H1 (cell line): ENCODE measurements around the gene RNF114. TPM values are rescaled to one million over a fixed set of nuclear protein-coding genes. Genes with fewer than 3 reads are reported as not detected.

Experiments used
- ATF3 ChIP-seq: IDR thresholded peaks from 2 replicates; pipeline ENCODE4 v1.6.1; 2011; ENCODE audit warnings: low read depth, mild to moderate bottlenecking, low read length; ENCODE audit not compliant: insufficient read depth
- CTBP2 ChIP-seq: IDR thresholded peaks from 2 replicates; pipeline ENCODE4 v1.7.0; 2011; ENCODE audit warnings: borderline replicate concordance, mild to moderate bottlenecking, moderate library complexity, mixed read lengths, low read length; ENCODE audit not compliant: insufficient read depth, insufficient read length
- EZH2 ChIP-seq: fragments of 200-600 bp; sonication (generic); IDR thresholded peaks from 2 replicates; pipeline ENCODE4 v1.7.1; 2012; ENCODE audit warnings: low read depth, mild to moderate bottlenecking, moderate library complexity, low read length, inconsistent platforms; ENCODE audit not compliant: severe bottlenecking
- POLR2AphosphoS5 ChIP-seq: IDR thresholded peaks from 2 replicates; pipeline ENCODE4 v1.6.1; 2011; ENCODE audit warnings: low read depth, low read length
- POU5F1 ChIP-seq: IDR thresholded peaks from 2 replicates; pipeline ENCODE4 v1.6.1; 2011; ENCODE audit warnings: low read depth, mild to moderate bottlenecking, low read length, moderate library complexity
- polyA plus RNA-seq, 7 experiments: library from polyadenylated mRNA; depleted of rRNA in 3 of 7; stranded (reverse) in 5 of 7; unstranded in 2 of 7; fragments of >200 nt in 5 of 7; fragments of 200-250 nt in 2 of 7; gene quantifications; 1 replicate in 5 of 7; 2 replicates in 1 of 7; 4 replicates in 1 of 7; pipeline versions ENCODE4 v1.2.1 to v1.2.3, GENCODE V29; 2011 to 2013; ENCODE audit warnings: missing spikeins in 2 of 7, mixed read lengths in 2 of 7
- total RNA-seq: library from RNA; stranded (reverse); fragmentation: NEBNext Ultra II Directional; extraction: Animal tissue kit (Norgen Biotek cat#: 25700); gene quantifications from 2 replicates; pipeline ENCODE4 v1.2.1, GENCODE V29; 2021

The RNF114 gene
- total and polyA plus RNA-seq, 2 of the 8 experiments (the other 6 are each of a cell fraction or from before 2014, with no cell fraction given), result 81.7 to 89.9 TPM

- TF ChIP-seq EZH2, result no peak
- TF ChIP-seq CTBP2, result no peak
- no peak for TF ChIP-seq POU5F1
- TF ChIP-seq ATF3, result no peak
- no peak for TF ChIP-seq POLR2AphosphoS5
Measured at GRCh38 chr20:49969946-49970345, 33.7 kb downstream of the RNF114 start (continued).
